K562 (cell line): ENCODE measurements around the gene CYSRT1. TPM values are rescaled to one million over a fixed set of nuclear protein-coding genes. Genes with fewer than 3 reads are reported as not detected.

Source experiments
- CBFB ChIP-seq: sonication (generic); formaldehyde crosslinking; IDR thresholded peaks from 2 replicates; pipeline ENCODE4 v1.4.0; 2020; ENCODE audit warnings: mild to moderate bottlenecking, missing genetic modification reagents
- CSDE1 ChIP-seq, 2 experiments: fragments of 450-650 bp; IDR thresholded peaks; 2 replicates each; pipeline ENCODE4 v1.6.1; 2016; ENCODE audit warnings: mild to moderate bottlenecking in 1 of 2
- DNMT1 ChIP-seq: fragments of 450-650 bp; IDR thresholded peaks from 2 replicates; pipeline ENCODE4 v1.6.1; 2016; ENCODE audit warnings: antibody characterized with exemption, mild to moderate bottlenecking
- DPF2 ChIP-seq: fragments of 450-650 bp; IDR thresholded peaks from 2 replicates; pipeline ENCODE4 v1.6.1; 2016
- GABPB2 ChIP-seq: fragments of 250-450 bp; sonication (Bioruptor Pico); conservative IDR thresholded peaks from 2 replicates; pipeline ENCODE4 v1.5.1; 2021; ENCODE audit warnings: mild to moderate bottlenecking
- KDM4B ChIP-seq, 2 experiments: fragments of 450-650 bp in 1 of 2; sonication (generic) in 1 of 2; IDR thresholded peaks; 2 replicates each; pipeline ENCODE4 v1.6.1; 2016 to 2017; ENCODE audit warnings: borderline replicate concordance in 2 of 2, antibody characterized with exemption in 1 of 2, low read depth in 1 of 2, mild to moderate bottlenecking in 1 of 2
- NR2F6 ChIP-seq: fragments of 450-650 bp; formaldehyde crosslinking; IDR thresholded peaks from 2 replicates; pipeline ENCODE4 v1.4.0; 2020; ENCODE audit warnings: mild to moderate bottlenecking
- POU5F1 ChIP-seq: fragments of 150-350 bp; IDR thresholded peaks from 2 replicates; pipeline ENCODE4 v1.6.1; 2014; ENCODE audit warnings: borderline replicate concordance, low read length, low read depth, mild to moderate bottlenecking; ENCODE audit not compliant: partially characterized antibody
- RB1 ChIP-seq: fragments of 450-650 bp; IDR thresholded peaks from 2 replicates; pipeline ENCODE4 v1.6.1; 2017; ENCODE audit warnings: low read depth, mild to moderate bottlenecking
- SMC3 ChIP-seq: conservative IDR thresholded peaks from 2 replicates; pipeline ENCODE4 v1.6.1; 2011; ENCODE audit warnings: low read depth, low read length, improper control_type of control experiment; ENCODE audit not compliant: insufficient read depth
- TGIF2 ChIP-seq: sonication (generic); formaldehyde crosslinking; IDR thresholded peaks from 2 replicates; pipeline ENCODE4 v1.8.1; 2022; ENCODE audit warnings: mild to moderate bottlenecking, missing genetic modification reagents, moderate library complexity
- U2AF1 ChIP-seq: fragments of 200-400 bp; formaldehyde crosslinking; optimal IDR thresholded peaks from 2 replicates; pipeline ENCODE3; 2017; ENCODE audit warnings: mild to moderate bottlenecking, low read depth, low read length, moderate library complexity
- ZNF133 ChIP-seq: fragments of 250-450 bp; sonication (Bioruptor Pico); IDR thresholded peaks from 2 replicates; pipeline ENCODE4 v1.4.0; 2020; ENCODE audit warnings: mild to moderate bottlenecking
- ZNF146 ChIP-seq: IDR thresholded peaks from one replicate; pipeline ENCODE4 v1.6.1; 2018; ENCODE audit warnings: missing compliant biosample characterization; ENCODE audit not compliant: unreplicated experiment
- ZNF274 ChIP-seq: IDR thresholded peaks from 2 replicates; pipeline ENCODE4 v1.6.1; 2011; ENCODE audit warnings: low read depth, mild to moderate bottlenecking, low read length, moderate library complexity, borderline replicate concordance
- ZNF695 ChIP-seq: fragments of 450-650 bp; formaldehyde crosslinking; IDR thresholded peaks from 2 replicates; pipeline ENCODE4 v1.4.0; 2020; ENCODE audit warnings: mild to moderate bottlenecking, moderate library complexity
- ZNF77 ChIP-seq: fragments of 250-450 bp; sonication (Bioruptor Pico); IDR thresholded peaks from 2 replicates; pipeline ENCODE4 v1.5.0; 2020
- polyA plus RNA-seq, 8 experiments: library from polyadenylated mRNA; depleted of rRNA in 4 of 8; stranded (reverse) in 5 of 8; unstranded in 3 of 8; fragments of >200 nt; fragmentation: Nextera tagmentation in 2 of 8; fragmentation: Illumina TruSeq in 1 of 8; extraction: Ambion mirVana in 2 of 8; extraction: Trizol in 1 of 8; gene quantifications; 2 replicates each; pipeline versions ENCODE4 v1.2.1 to v1.2.3, GENCODE V29; 2011 to 2014; ENCODE audit warnings: inconsistent platforms in 1 of 8, missing spikeins in 1 of 8
- total RNA-seq, 7 experiments: library from RNA; depleted of rRNA in 6 of 7; stranded (reverse); fragments of >200 nt in 6 of 7; fragmentation: Illumina TruSeq in 2 of 7; extraction: Trizol in 2 of 7; gene quantifications; 2 replicates each; pipeline versions ENCODE4 v1.2.1 to v1.2.3, GENCODE V29; 2011 to 2021; ENCODE audit warnings: low replicate concordance in 1 of 7
- TF ChIP-seq, protein P1 (sequence below): fragments of 250-450 bp; sonication (Bioruptor Pico); IDR thresholded peaks from 2 replicates; pipeline ENCODE4 v1.5.0; 2022; ENCODE audit warnings: mild to moderate bottlenecking
- TF ChIP-seq, protein P2 (sequence below): fragments of 450-650 bp; formaldehyde crosslinking; conservative IDR thresholded peaks from 2 replicates; pipeline ENCODE4 v1.4.0; 2022; ENCODE audit warnings: mild to moderate bottlenecking, missing genetic modification characterization
- TF ChIP-seq, protein P3 (sequence below): sonication (generic); formaldehyde crosslinking; IDR thresholded peaks from 2 replicates; pipeline ENCODE4 v1.8.0; 2022; ENCODE audit warnings: mild to moderate bottlenecking, low read depth, missing genetic modification reagents
- TF ChIP-seq, protein P4 (sequence below): fragments of 450-650 bp; IDR thresholded peaks from 2 replicates; pipeline ENCODE4 v1.6.1; 2017; ENCODE audit warnings: antibody characterized with exemption
- TF ChIP-seq, protein P5 (sequence below): fragments of 250-450 bp; sonication (Bioruptor Pico); IDR thresholded peaks from 2 replicates; pipeline ENCODE4 v1.8.0; 2021; ENCODE audit warnings: borderline replicate concordance, mild to moderate bottlenecking, moderate library complexity; ENCODE audit not compliant: poor library complexity, severe bottlenecking

Gene CYSRT1
- total and polyA plus RNA-seq, 9 of the 15 experiments (the other 6 are each of a cell fraction or from before 2014, with no cell fraction given), result 0.04 to 1.4 (median 0.42) TPM; not detected in 3

DNA sequence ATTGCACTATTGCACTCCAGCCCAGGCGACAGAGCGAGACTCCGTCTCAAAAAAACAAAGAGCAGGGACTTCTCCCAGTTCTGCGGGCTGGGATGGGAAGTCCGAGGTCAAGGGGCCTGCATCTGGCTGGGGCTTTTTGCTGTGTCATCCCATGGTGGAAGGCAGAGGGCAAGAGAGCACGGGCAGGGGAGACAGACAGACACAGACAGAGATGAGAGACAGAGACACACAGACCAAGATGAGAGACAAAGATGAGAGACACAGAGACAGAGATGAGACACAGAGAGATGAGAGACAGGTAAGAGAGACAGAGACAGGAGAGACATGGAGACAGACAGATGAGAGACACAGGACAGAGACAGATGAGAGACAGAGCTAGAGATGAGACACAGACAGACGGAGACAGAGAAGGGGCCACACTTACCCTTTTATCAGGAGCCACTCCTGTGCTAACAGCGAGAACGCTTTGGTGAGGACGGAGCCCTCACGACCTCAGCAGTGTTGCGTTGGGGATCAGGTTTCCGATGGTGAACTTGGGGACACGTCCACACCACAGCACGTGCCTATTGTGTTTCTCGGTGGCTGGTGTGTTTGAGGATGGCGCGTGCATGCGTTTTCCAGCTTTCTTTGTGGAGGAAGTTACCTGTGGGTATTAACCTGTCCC lies 43.7 kb downstream of the CYSRT1 start (continued):
- TF ChIP-seq, protein P1, sequence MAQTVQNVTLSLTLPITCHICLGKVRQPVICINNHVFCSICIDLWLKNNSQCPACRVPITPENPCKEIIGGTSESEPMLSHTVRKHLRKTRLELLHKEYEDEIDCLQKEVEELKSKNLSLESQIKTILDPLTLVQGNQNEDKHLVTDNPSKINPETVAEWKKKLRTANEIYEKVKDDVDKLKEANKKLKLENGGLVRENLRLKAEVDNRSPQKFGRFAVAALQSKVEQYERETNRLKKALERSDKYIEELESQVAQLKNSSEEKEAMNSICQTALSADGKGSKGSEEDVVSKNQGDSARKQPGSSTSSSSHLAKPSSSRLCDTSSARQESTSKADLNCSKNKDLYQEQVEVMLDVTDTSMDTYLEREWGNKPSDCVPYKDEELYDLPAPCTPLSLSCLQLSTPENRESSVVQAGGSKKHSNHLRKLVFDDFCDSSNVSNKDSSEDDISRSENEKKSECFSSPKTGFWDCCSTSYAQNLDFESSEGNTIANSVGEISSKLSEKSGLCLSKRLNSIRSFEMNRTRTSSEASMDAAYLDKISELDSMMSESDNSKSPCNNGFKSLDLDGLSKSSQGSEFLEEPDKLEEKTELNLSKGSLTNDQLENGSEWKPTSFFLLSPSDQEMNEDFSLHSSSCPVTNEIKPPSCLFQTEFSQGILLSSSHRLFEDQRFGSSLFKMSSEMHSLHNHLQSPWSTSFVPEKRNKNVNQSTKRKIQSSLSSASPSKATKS (CRISPR knock-in tag), result no peak
- no peak for TF ChIP-seq ZNF695 (CRISPR knock-in tag)
- TF ChIP-seq ZNF146 (CRISPR knock-in tag), result no peak
- no peak for TF ChIP-seq TGIF2 (CRISPR knock-in tag)
- no peak for TF ChIP-seq SMC3
- TF ChIP-seq DNMT1, result no peak
- TF ChIP-seq, protein P2, sequence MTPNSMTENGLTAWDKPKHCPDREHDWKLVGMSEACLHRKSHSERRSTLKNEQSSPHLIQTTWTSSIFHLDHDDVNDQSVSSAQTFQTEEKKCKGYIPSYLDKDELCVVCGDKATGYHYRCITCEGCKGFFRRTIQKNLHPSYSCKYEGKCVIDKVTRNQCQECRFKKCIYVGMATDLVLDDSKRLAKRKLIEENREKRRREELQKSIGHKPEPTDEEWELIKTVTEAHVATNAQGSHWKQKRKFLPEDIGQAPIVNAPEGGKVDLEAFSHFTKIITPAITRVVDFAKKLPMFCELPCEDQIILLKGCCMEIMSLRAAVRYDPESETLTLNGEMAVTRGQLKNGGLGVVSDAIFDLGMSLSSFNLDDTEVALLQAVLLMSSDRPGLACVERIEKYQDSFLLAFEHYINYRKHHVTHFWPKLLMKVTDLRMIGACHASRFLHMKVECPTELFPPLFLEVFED (CRISPR knock-in tag), result peak; percentile 95
- TF ChIP-seq RB1, result no peak
- TF ChIP-seq DPF2, result peak; percentile 94
- TF ChIP-seq U2AF1, result no peak
- no peak for TF ChIP-seq ZNF274
- TF ChIP-seq, protein P3, sequence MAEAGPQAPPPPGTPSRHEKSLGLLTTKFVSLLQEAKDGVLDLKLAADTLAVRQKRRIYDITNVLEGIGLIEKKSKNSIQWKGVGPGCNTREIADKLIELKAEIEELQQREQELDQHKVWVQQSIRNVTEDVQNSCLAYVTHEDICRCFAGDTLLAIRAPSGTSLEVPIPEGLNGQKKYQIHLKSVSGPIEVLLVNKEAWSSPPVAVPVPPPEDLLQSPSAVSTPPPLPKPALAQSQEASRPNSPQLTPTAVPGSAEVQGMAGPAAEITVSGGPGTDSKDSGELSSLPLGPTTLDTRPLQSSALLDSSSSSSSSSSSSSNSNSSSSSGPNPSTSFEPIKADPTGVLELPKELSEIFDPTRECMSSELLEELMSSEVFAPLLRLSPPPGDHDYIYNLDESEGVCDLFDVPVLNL (CRISPR knock-in tag), result no peak
- TF ChIP-seq, protein P4, sequence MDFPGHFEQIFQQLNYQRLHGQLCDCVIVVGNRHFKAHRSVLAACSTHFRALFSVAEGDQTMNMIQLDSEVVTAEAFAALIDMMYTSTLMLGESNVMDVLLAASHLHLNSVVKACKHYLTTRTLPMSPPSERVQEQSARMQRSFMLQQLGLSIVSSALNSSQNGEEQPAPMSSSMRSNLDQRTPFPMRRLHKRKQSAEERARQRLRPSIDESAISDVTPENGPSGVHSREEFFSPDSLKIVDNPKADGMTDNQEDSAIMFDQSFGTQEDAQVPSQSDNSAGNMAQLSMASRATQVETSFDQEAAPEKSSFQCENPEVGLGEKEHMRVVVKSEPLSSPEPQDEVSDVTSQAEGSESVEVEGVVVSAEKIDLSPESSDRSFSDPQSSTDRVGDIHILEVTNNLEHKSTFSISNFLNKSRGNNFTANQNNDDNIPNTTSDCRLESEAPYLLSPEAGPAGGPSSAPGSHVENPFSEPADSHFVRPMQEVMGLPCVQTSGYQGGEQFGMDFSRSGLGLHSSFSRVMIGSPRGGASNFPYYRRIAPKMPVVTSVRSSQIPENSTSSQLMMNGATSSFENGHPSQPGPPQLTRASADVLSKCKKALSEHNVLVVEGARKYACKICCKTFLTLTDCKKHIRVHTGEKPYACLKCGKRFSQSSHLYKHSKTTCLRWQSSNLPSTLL, result 0 out of 2 replicates have a peak, but pooled peaks have one; percentile 36
- TF ChIP-seq, protein P5, sequence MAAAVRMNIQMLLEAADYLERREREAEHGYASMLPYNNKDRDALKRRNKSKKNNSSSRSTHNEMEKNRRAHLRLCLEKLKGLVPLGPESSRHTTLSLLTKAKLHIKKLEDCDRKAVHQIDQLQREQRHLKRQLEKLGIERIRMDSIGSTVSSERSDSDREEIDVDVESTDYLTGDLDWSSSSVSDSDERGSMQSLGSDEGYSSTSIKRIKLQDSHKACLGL (CRISPR knock-in tag), result no peak
- TF ChIP-seq KDM4B (IDR thresholded peaks at IDR 0.05; ENCODE audit: borderline replicate concordance in 2 of 2, low read depth in 1 of 2), result no peak
- TF ChIP-seq NR2F6, result no peak
- TF ChIP-seq POU5F1, result no peak
- TF ChIP-seq CSDE1 (IDR thresholded peaks at IDR 0.05), result no peak
- no peak for TF ChIP-seq GABPB2
- TF ChIP-seq ZNF133 (CRISPR knock-in tag), result no peak
- no peak for TF ChIP-seq CBFB (CRISPR knock-in tag)
- no peak for TF ChIP-seq ZNF77 (CRISPR knock-in tag)
